ENCODE measurements around the gene IBTK.

- TF ChIP-seq FOXP2 (optimal IDR thresholded peaks at IDR 0.05; ENCODE audit: control extremely low read depth, extremely low read length, insufficient read depth): no peak
- no peak for TF ChIP-seq EZH2 (IDR thresholded peaks at IDR 0.05)
Observed at GRCh38 chr6:82283771-82284410, 36.3 kb upstream of the IBTK start.

All from SK-N-MC (cell line).